HepG2 (cell line): Measurements from ENCODE around the gene TAF1D. TPM values are rescaled to one million over a fixed set of nuclear protein-coding genes. Genes with fewer than 3 reads are reported as not detected.
A peak's percentile ranks its signal among the peaks of the same experiment; 100 is the strongest.

Experiments used
- EED ChIP-seq: sonication (generic); formaldehyde crosslinking; IDR thresholded peaks from 2 replicates; pipeline ENCODE4 v1.5.0; 2020; ENCODE audit warnings: mild to moderate bottlenecking, missing genetic modification reagents
- HMG20A ChIP-seq: IDR thresholded peaks from 2 replicates; pipeline ENCODE4 v1.6.1; 2016; ENCODE audit warnings: borderline replicate concordance
- HNF1A ChIP-seq, 2 experiments: sonication (generic) in 1 of 2; formaldehyde crosslinking in 1 of 2; IDR thresholded peaks; 2 replicates each; pipeline versions ENCODE4 v1.4.0 to v1.6.1; 2016 to 2020; ENCODE audit warnings: borderline replicate concordance in 1 of 2, low read depth in 1 of 2, mild to moderate bottlenecking in 1 of 2, missing genetic modification reagents in 1 of 2
- HNF4G ChIP-seq, 2 experiments: sonication (generic) in 1 of 2; formaldehyde crosslinking in 1 of 2; IDR thresholded peaks; 2 replicates each; pipeline versions ENCODE4 v1.4.0 to v1.6.1; 2011 to 2020; ENCODE audit warnings: borderline replicate concordance in 2 of 2, low read depth in 2 of 2, mild to moderate bottlenecking in 2 of 2, low read length in 1 of 2, missing genetic modification reagents in 1 of 2, moderate library complexity in 1 of 2
- MAX ChIP-seq: IDR thresholded peaks from 2 replicates; pipeline ENCODE4 v1.6.1; 2012; ENCODE audit warnings: inconsistent platforms
- MTA1 ChIP-seq: sonication (generic); formaldehyde crosslinking; IDR thresholded peaks from 2 replicates; pipeline ENCODE4 v1.4.0; 2020; ENCODE audit warnings: missing genetic modification reagents, mild to moderate bottlenecking, borderline replicate concordance
- NFATC3 ChIP-seq: sonication (generic); formaldehyde crosslinking; IDR thresholded peaks from 2 replicates; pipeline ENCODE4 v1.5.1; 2020; ENCODE audit warnings: mild to moderate bottlenecking, missing genetic modification reagents
- NFYC ChIP-seq: IDR thresholded peaks from 2 replicates; pipeline ENCODE4 v1.6.1; 2016; ENCODE audit warnings: missing genetic modification reagents, missing compliant biosample characterization
- PRMT3 ChIP-seq: sonication (generic); formaldehyde crosslinking; IDR thresholded peaks from 2 replicates; pipeline ENCODE4 v1.8.1; 2022; ENCODE audit warnings: low read depth, mild to moderate bottlenecking, moderate library complexity, missing genetic modification reagents, borderline replicate concordance
- SIX1 ChIP-seq: sonication (generic); formaldehyde crosslinking; IDR thresholded peaks from 2 replicates; pipeline ENCODE4 v1.4.0; 2020; ENCODE audit warnings: missing genetic modification reagents, borderline replicate concordance
- TARDBP ChIP-seq: sonication (generic); formaldehyde crosslinking; IDR thresholded peaks from 2 replicates; pipeline ENCODE4 v1.8.0; 2022; ENCODE audit warnings: mild to moderate bottlenecking, missing genetic modification reagents
- TBX2 ChIP-seq: sonication (generic); formaldehyde crosslinking; IDR thresholded peaks from 2 replicates; pipeline ENCODE4 v1.5.0; 2020; ENCODE audit warnings: missing genetic modification reagents, mild to moderate bottlenecking, borderline replicate concordance
- YY1 ChIP-seq: IDR thresholded peaks from 2 replicates; pipeline ENCODE4 v1.6.1; 2011; ENCODE audit warnings: low read length, low read depth, moderate library complexity, mild to moderate bottlenecking; ENCODE audit not compliant: insufficient read depth, insufficient replicate concordance
- ZBTB33 ChIP-seq: sonication (generic); formaldehyde crosslinking; IDR thresholded peaks from 2 replicates; pipeline ENCODE4 v1.4.0; 2020; ENCODE audit warnings: missing genetic modification reagents
- ZBTB34 ChIP-seq: sonication (generic); formaldehyde crosslinking; IDR thresholded peaks from 2 replicates; pipeline ENCODE4 v1.8.0; 2022; ENCODE audit warnings: mild to moderate bottlenecking, missing genetic modification reagents
- ZBTB38 ChIP-seq: sonication (generic); formaldehyde crosslinking; IDR thresholded peaks from 2 replicates; pipeline ENCODE4 v1.5.1; 2020; ENCODE audit warnings: mild to moderate bottlenecking, missing genetic modification reagents
- ZBTB7B ChIP-seq: sonication (generic); formaldehyde crosslinking; IDR thresholded peaks from 2 replicates; pipeline ENCODE4 v1.4.0; 2020; ENCODE audit warnings: missing genetic modification reagents
- ZNF101 ChIP-seq: sonication (generic); formaldehyde crosslinking; IDR thresholded peaks from 2 replicates; pipeline ENCODE4 v1.4.0; 2020; ENCODE audit warnings: mild to moderate bottlenecking, low read depth, missing genetic modification reagents, borderline replicate concordance
- ZNF234 ChIP-seq: sonication (generic); formaldehyde crosslinking; conservative IDR thresholded peaks from 2 replicates; pipeline ENCODE4 v1.5.1; 2020; ENCODE audit warnings: mild to moderate bottlenecking, missing genetic modification reagents
- ZNF562 ChIP-seq: sonication (generic); formaldehyde crosslinking; IDR thresholded peaks from 2 replicates; pipeline ENCODE4 v1.8.0; 2022; ENCODE audit warnings: missing genetic modification reagents, borderline replicate concordance
- polyA plus RNA-seq, 8 experiments: library from polyadenylated mRNA; depleted of rRNA in 3 of 8; stranded (reverse) in 7 of 8; unstranded in 1 of 8; fragments of >200 nt; fragmentation: Illumina TruSeq in 4 of 8; extraction: Trizol in 4 of 8; gene quantifications; 2 replicates each; pipeline versions ENCODE4 v1.2.1 to v1.2.3, GENCODE V29; 2011 to 2016; ENCODE audit warnings: low read depth in 4 of 8, missing spikeins in 1 of 8, mixed read lengths in 1 of 8; ENCODE audit not compliant: insufficient read depth in 1 of 8
- total RNA-seq, 5 experiments: library from RNA; depleted of rRNA; stranded (reverse); fragments of >200 nt; fragmentation: Illumina TruSeq; extraction: Trizol; gene quantifications; 2 replicates each; pipeline ENCODE4 v1.2.3, GENCODE V29; 2016; ENCODE audit warnings: low read depth in 1 of 5

Gene TAF1D
- total and polyA plus RNA-seq, 2 of the 13 experiments (the other 11 are each of a cell fraction or from before 2014, with no cell fraction given) = 132 to 207 TPM

GRCh38 chr11:93741094-93741881 lies at the start of gene TAF1D, which contains the start of gene C11orf54 (continued):
- no peak for TF ChIP-seq EED
- TF ChIP-seq PRMT3 (CRISPR knock-in tag) = no peak
- no peak for TF ChIP-seq ZNF234 (CRISPR knock-in tag)
- TF ChIP-seq ZBTB38 (CRISPR knock-in tag) = peak; percentile 73
- no peak for TF ChIP-seq MTA1 (CRISPR knock-in tag)
- peak; percentile 83 for TF ChIP-seq TBX2 (CRISPR knock-in tag)
- TF ChIP-seq ZNF562 = no peak
- no peak for TF ChIP-seq SIX1 (CRISPR knock-in tag)
- peak; percentile 31 for TF ChIP-seq NFYC (CRISPR knock-in tag)
- TF ChIP-seq ZBTB34 = no peak
- TF ChIP-seq HNF4G (IDR thresholded peaks at IDR 0.05; ENCODE audit: borderline replicate concordance, low read depth, low read length) = no peak
- no peak for TF ChIP-seq HNF4G (CRISPR knock-in tag; IDR thresholded peaks at IDR 0.05; ENCODE audit: borderline replicate concordance, low read depth)
- peak; percentile 95 for TF ChIP-seq YY1
- TF ChIP-seq HMG20A (CRISPR knock-in tag) = no peak
- TF ChIP-seq ZBTB33 = no peak
- no peak for TF ChIP-seq ZNF101 (CRISPR knock-in tag)
- no peak; the same call in 1 of the 2 replicates for TF ChIP-seq ZBTB7B (CRISPR knock-in tag)
- peak; percentile 58 for TF ChIP-seq TARDBP
- peak; percentile 20; the same call in 1 of the 2 replicates for TF ChIP-seq HNF1A (IDR thresholded peaks at IDR 0.05; ENCODE audit: low read depth)
- peak; percentile 57; the same call in 1 of the 2 replicates for TF ChIP-seq HNF1A (CRISPR knock-in tag; IDR thresholded peaks at IDR 0.05; ENCODE audit: borderline replicate concordance)
- TF ChIP-seq MAX = peak; percentile 58; the same call in 1 of the 2 replicates
- no peak for TF ChIP-seq NFATC3 (CRISPR knock-in tag)
